Activated CD4-positive, alpha-beta T cell treated with anti-CD3 and anti-CD28 coated beads, Interleukin-2, Interleukin-6, amounts not matched to agents 100 ng/mL and 50 ng/mL, durations not matched to agents 16 hours and 8 hours (primary cell): ENCODE measurements around the gene CAMTA1.

ENCODE experiments used
- DNase-seq: peaks from one replicate; pipeline ENCODE4 v3.0.0-alpha.2; 2020

CAMTA1 gene

DNA sequence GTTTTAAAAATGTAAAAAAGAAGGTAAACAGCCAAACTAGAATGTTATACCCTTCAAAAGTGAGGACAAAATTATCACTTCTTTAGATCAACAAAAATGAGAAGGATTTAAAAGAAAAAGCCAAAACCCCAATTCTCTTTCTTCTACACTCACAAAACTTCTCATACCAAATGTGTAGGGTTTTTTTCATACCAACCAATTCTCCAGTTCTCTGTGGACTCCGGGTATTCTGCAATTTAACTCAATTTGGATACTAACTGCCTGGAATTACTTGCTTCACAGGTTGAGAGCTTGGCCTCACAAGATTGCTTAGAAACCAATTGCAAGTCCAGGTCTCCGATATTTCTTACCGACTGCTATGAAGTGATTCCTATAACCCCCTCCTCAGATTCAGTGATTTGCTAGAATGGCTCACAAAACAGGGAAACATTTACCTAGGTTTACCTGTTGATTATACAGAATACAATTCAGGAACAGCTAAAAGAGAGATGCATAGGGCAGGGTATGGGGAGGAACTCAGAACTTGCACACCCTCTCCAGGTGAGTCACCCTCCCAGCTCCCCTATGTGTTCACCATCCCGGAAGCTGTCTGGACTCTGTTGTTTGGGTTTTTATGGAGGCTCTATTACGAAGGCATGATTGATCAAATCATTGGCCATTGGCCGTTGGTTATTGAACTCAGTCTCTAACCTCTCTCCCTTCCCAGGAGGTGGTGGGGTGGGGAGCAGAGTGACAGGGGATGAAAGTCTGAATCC, 67.1 kb downstream of the CAMTA1 start:
- no peak for DNase-seq

GRCh38 chr1:6854166-6854565, 68.9 kb downstream of the CAMTA1 start:
- no peak for DNase-seq

GRCh38 chr1:6857831-6858230, 72.6 kb downstream of the CAMTA1 start:
- no peak for DNase-seq

- no peak for DNase-seq
Measured at GRCh38 chr1:6858596-6858995, 73.3 kb downstream of the CAMTA1 start.

GRCh38 chr1:6859415-6860343, 74.4 kb downstream of the CAMTA1 start:
- no peak for DNase-seq

DNA sequence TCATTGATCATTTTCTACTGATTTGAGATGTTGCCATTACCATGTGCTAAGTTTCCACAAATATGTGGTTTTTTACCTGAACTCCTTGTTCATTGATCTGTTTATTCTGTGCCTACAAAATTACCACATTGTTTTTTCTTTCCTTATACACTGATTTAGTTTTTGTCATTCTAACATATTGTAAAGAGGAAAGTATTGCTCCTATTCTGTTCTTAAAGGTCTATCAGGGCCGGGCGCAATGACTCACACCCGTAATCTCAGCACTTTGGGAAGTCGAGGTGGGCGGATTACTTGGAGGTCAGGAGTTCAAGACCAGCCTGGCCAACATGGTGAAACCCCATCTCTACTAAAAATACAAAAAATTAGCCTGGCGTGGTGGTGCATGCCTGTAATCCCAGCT, 75.1 kb downstream of the CAMTA1 start:
- no peak for DNase-seq

- no peak for DNase-seq
Measured at GRCh38 chr1:6861075-6861724, 75.9 kb downstream of the CAMTA1 start.

GRCh38 chr1:6862906-6863305, 77.7 kb downstream of the CAMTA1 start:
- DNase-seq, result no peak

DNA sequence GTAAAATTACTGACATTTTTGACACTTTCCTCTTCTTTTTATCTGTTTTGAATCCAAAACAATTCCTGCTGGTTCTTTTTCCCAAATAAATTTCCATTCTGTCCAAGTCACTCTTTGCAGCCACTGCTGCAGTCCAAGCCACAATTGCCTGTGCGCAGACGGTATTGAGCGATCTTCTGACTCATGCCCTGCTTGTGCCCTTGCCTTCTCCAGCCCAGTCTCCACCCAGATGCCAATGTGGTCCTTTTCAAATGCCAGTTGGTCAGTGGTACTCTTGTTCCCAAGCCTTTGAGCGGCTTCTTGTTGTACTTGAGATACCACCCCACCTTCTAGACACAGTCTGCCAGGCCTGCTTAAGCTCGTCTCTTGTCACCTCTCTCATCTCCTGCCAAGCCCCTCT, 78.9 kb downstream of the CAMTA1 start:
- no peak for DNase-seq

GRCh38 chr1:6866825-6867224, 81.6 kb downstream of the CAMTA1 start:
- DNase-seq, result no peak

DNA sequence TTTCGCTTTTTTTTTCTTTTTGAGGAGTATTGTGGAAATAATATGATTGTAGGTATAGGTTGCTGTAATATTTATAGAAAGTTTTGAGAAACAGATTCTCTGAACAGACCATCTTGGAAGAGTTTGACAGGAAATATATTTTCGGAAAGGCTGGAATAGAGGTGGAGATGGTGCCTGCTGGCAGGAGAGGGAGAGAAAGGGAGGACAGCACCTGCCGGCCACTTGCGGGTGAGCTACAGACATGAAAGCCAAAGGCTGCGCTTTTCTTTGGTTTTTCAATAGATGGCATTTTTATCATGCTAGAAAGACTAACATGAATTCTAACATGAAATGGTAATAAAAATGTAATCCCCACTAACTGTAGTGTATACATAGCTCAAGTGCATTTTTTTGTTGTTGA, 82.1 kb downstream of the CAMTA1 start:
- DNase-seq, result no peak

- no peak for DNase-seq
Measured at GRCh38 chr1:6867729-6868659, 82.7 kb downstream of the CAMTA1 start.

DNA sequence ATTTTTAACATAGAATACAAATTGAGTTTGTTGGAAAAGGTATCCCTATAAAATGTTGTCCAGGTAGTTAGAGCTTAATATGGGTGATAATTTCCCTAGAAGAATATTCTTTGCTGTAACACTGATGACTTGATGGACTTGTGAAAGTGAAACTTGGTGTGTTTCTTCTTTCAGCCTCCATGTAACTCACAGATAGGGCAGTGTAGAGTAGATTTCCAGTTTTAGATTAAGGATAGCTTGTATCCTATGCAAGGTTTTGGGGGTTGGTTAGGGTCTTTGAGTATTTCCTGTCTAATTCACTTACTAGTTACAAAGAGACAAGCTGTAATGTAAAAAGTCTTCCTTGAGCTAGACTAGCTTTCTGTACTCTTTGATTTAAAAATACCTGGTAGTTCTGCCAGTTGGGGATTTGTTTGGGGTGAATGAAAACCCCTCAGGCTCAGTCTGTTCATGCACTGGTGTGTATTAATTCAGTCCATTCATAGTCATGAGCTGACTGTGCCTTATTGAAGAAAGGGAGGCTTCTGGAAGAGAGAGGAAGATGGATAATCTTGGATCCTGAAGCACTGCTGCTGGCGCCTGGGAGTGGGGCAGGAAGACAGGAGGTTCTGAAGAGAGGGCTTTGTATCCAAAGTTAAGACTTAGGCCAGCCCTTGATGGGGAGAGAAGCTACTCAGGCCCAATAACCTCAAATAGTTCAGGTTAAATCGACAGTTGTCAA, 83.6 kb downstream of the CAMTA1 start:
- no peak for DNase-seq

DNA sequence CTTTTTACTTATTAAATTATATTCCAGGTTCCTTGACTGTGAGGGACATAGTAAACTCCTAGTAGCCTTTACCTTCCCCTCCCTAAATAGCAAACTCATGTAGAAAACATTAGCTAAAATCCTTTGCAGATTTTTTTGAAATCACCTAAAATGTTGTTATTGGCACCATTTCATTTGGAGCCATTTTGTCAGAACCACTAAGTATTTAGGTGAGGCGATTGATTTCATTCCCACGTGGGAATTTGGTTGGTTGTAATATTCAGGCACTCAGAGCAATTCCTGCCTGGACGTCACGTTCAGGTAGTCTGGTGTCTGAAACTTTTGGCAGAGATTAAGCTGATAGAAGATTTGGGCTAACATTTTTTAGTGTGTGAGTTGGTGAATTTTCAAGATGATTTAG, 84.3 kb downstream of the CAMTA1 start:
- DNase-seq, result no peak

DNA sequence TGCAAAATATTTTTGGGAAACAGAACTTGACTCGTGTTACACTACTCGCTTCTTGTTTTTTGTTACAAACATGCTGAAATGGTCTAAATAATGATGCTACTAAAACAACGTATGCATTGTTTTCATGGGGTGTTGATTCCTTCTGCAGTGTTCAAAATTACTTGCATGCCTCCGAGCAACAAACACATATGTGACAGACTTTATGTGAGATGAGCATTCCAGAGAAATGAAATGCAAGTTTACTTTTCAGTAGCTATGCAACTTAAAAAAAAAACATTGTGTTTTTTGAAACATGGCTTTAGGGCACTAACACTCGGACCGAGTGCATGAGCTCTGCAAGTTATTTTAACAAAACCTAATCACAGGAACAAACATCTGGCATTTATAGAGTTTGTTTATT, 84.8 kb downstream of the CAMTA1 start:
- no peak for DNase-seq

GRCh38 chr1:6870571-6870970, 85.3 kb downstream of the CAMTA1 start:
- DNase-seq, result no peak

GRCh38 chr1:6871300-6871972, 86.2 kb downstream of the CAMTA1 start:
- no peak for DNase-seq

- peak; percentile 13 for DNase-seq
Measured at GRCh38 chr1:6872573-6873261, 87.5 kb downstream of the CAMTA1 start.

- DNase-seq, result no peak
Measured at GRCh38 chr1:6873298-6874015, 88.2 kb downstream of the CAMTA1 start.

- no peak for DNase-seq
Measured at GRCh38 chr1:6874298-6874697, 89.0 kb downstream of the CAMTA1 start.
